DMS153 (cell line): ENCODE results near the gene MAPKBP1.

Experiments used
- DNase-seq: peaks from one replicate; lab custom pipeline; 2025; lab: John Stamatoyannopoulos, UW

The MAPKBP1 gene

DNA sequence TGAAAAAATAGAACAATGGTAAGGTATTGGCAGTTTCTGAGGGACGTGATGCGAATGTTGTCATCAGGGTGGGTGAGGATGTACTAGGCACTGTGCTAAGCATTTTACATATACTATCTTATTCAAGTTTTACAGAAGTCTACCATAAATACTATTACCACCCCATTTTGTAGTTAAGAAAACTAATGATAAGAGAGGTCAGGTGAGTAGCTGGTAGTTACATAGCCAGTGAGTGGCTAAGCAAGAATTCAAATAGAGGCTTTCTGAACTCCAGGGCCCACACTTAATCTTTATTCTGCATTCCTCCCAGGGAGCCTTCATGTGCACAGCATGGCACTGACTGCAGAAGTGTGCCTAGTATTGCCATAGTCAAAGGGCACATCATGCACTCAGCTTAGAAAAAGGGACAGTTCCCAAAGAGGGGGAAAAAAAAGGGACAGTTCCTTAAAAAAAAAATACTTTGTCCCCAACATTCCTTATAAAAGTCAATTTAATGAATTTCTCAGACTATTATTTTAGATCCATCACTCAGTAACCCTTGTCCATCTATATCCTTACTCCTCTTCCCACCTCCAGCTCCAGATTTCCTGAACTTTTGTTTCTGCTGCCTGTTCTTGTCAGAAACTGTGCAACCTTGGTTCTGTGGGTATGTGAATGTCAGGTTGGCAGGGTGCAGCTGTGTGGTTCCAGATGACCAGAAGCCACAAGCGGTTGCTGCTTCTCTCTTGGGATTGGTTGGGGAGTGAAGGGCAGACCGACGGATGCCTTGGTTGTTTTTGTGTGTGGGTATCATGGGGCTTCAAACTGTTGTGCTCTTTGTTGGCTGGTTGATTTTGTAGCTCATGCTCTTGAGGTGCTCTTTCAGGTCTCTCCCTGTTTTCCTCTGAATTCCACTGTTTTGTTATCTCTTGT lies 8.3 kb downstream of the MAPKBP1 start:
- DNase-seq = no peak

DNA sequence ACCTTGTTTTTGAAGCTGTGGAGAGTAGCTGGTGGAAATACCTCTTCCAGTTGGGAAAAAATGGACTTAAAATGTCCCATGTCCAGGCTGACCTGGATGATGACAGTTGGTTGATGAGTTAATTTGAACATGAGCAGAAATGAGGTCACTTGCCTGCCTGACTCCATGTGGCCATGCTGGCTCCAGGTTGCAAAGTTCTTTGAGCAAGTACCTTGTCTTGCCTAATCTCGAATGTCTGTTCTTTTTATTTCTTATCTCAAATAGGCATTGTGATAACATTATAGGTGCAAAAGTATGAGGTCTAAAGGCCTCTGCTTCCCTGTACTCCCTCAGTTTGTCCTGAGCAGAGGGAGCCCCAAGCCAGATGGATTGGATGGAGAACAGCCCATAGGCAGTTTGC lies 9.0 kb downstream of the MAPKBP1 start:
- no peak for DNase-seq

DNA sequence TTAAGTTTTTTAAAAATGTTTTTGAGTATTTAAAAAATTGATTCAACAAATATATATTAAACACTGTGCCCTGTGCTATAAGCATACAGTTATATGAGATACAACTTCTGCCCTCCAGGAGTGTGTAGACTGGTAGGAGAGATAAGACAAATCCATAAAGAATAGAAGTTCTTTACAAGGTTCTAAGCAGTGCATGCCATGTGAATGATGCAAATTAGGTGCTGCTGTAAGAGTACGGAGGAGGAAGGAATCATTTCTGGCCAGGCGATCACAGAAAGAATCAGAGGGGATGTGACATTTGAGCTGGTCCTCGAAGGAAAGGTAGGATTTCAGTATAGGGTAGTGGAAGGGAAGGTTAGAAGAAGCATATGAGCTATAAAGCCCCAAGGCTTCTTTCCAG lies 14.0 kb downstream of the MAPKBP1 start:
- no peak for DNase-seq

DNA sequence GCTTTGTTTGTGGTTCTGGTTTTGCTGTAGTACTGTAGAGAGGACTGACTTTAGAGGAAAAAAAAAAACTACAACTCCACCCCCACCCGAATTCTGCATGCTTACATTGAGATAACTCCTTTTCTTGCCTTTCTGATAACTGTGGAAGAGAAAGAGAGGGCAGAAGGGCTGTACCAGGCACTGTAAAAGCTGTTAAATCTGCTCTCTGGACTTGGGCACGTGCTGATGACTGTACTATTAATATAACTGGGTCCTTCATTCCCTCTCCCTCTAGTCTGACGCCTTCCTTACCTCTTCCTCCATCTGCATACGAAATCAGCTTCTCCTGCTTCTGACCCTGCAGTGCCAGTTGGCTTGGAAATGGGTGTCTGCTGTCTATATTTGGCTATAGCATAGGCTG lies 15.0 kb downstream of the MAPKBP1 start:
- no peak for DNase-seq

DNA sequence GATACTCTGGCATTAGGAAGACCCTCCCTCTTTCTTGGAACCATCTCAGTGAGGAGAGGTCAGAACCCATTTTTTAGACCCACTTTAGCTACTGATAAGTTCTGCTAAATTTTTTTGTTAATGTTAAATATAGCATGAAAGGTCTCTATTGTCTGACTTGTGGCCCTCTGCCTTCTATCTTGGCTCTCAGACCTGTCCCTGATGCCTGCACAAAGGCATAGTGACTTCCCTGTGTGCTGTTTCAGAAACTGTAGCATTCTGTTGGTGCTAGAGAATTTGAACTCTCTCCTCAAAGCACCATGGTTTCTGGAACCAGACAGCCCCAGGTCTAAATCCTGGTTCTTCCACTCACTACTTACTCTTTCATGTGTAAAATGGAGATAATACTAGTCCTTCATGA lies 15.4 kb downstream of the MAPKBP1 start:
- DNase-seq = no peak

DNA sequence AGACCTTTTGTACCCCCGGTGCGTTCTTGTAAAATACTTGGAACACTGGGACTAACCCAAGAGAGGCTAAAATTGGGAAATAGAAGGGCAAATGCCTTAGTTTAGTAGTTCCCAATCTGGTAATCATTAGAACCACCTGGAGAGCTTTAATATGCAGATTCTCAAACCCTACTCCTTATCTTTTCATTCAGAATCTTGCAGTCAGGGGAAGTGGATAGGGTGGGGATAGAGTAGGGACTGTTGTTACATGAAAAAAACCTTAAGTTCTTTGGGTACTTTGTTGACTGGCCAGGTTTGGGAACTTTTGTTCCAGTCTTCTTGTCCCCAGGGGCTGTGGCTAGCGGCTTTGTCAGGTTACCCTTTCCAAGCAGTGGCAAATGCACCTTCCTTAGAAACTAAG lies 15.9 kb downstream of the MAPKBP1 start:
- no peak for DNase-seq

DNA sequence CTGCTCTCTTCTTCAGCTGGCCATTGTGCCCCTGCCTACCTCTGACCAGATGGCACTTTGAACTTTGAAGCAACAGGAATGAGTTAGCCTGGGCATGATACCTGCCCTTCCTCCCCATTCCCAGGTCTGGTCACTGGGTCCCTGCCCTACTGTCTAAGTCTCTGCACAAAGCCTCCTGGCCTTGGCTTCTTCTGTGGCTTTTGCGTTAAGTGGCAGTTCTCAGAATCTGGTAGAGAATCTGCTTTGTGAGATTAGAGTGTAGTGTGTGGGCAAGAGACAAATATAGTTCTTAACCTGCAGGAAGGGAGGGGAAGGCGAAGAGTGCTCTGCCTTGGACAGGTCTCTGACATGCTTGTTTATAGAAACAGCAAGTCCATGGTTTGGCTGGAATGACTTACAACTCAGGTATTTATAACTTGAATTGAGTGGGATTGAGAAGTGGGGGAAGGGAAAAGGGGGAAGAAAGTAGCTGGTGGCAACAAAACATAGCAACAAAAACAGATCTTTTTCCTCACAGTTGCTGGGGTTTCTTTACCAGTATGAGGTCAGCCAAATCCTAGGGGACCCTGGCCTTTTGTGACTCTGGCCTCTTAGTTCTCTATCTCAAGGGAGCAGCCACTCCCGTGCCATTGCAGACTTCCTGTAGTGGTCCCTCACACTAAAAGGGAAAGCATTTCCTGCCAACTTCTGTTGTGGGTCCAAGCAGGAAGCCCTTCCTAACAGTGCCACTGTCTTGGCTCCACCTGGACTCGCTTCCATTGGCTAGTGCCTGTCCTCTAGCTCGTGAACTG lies 16.7 kb downstream of the MAPKBP1 start:
- peak; percentile 26 for DNase-seq

DNA sequence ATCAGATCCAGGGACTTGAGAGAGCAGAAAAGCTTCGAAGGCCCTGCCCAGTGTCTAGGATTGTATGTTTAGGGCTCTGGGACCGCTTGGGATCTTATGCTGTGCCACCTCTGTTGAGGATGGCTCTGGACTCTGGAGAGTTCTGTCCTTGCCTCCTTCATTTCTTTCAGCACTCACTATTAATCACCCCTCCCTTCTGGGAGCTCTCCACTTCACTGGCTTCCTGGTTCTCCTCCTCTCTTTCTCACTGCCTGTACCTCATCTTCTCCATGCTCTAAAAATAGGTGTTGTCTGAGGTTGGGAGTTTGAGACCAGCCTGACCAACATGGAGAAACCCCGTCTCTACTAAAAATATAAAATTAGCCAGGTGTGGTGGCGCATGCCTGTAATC lies 17.3 kb downstream of the MAPKBP1 start:
- no peak for DNase-seq

DNA sequence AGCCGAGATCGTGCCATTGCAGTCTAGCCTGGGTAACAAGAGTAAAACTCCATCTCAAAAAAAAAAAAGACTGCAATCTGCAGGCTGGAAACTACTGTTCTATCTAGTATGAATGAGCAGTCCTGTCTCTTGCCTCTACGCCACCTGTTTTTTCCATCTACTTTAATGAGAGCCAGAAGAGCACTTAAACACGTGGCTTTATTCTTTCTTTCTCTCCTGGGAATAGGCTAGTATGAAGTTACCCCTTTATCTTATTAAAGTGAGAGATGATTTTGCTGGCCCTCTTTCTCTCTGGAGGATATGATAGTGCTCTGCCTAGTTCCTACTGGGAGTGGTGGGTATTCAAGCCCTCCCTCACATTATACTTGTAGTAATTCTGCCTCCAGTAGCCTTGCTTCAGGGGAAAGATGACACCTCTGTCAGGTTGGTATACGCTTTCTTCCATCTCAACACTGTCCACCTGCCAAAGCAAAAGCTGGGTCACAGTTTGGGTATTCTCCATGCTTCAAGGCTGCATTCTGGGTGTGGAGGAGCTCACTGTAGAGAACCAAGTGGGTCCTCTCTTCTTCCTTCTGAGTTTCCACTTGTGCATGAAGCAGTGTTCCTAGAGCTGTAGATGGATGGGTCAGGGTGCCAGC lies 17.8 kb downstream of the MAPKBP1 start:
- DNase-seq = no peak

DNA sequence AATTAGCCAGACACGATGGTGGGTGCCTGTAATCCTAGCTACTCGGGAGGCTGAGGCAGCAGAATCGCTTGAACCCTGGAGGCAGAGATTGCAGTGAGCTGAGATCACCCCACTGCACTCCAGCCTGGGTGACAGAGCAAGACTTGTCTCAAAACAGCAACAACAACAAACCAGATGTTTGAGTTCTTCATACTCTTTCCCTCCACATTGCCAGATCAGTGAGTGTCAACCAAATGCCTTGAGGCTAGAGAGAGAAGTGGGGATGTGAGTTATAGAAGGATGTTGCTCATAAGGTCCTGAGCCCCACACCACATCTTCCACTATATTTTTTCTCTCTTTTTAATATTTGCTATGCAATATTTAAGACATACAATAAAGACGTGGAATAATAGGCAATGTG lies 19.8 kb downstream of the MAPKBP1 start:
- no peak for DNase-seq

DNA sequence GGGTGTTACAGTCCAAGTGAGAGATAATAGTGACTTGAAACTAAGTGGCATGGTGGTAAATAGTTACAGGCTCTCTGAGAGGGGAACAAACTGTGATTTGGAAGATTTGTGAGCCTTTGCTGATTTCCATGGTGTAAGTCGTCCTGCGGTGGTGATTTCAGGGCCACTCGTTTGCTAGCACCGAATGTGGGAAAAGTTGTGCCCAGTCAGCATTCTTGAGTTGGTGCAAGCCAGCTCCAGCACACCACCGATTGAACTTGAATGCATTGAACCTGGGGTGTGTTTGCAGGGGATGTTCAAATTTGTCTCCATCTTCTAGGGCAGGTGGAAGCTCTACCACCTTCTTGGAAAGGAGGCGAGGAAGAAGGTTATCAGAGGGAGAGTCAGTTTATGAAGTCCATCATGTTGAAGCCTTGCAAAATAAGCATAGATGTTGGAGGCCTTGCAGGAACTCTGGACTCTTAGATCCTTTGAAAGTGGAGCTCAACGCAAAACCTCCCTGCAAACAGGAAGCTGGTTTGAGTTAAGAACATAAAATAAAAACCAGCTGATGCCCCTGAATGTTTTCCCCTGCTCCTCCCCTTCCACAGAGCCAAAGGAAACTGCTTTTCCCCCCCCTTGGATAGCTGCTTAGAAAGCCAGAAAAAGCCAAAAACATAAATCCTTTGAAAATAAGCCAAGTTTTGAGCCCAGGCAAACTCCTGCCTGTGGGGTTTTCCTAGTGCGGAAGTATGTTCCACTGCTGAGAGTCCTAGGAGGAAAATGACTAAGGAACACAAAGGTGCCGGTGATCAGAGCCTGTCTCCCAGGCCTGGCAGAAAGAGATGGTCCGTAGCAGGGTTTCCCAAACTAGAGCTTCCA lies 21.9 kb downstream of the MAPKBP1 start:
- DNase-seq = no peak

DNA sequence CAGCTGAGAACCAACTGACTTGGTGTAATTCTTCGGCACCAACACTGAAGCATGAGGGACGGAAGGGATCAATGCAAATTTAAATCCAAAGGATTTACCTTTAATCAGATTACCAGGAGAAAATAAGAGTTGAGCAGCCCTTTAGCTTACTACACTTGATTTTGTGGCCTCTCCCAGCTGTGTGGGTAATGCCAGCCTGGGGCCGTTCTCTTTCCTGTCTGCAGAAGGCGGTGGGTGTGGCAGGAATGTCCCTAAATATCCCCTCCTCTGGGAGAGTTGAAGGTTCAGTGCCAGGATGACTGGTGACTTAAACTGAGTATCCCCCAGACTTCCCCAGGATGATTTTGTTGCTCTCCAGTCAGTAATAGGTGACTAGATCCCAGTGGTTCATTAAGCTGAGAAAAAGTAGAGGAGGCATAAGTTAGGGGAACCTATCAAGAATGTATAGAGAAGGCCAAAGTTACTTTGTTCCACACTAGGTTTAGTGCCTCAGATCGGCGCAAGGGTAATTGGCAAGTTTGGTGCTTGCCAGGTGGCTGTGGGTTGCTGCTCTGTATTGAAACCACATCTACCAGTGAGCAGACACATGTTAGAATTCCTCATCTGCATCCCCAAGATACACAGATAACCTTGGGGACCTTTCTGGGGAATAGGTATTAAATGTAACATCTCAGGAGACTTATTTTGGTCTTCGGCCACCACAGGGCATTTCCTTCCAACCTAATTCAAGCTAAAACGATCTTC lies 23.1 kb downstream of the MAPKBP1 start:
- no peak for DNase-seq

DNA sequence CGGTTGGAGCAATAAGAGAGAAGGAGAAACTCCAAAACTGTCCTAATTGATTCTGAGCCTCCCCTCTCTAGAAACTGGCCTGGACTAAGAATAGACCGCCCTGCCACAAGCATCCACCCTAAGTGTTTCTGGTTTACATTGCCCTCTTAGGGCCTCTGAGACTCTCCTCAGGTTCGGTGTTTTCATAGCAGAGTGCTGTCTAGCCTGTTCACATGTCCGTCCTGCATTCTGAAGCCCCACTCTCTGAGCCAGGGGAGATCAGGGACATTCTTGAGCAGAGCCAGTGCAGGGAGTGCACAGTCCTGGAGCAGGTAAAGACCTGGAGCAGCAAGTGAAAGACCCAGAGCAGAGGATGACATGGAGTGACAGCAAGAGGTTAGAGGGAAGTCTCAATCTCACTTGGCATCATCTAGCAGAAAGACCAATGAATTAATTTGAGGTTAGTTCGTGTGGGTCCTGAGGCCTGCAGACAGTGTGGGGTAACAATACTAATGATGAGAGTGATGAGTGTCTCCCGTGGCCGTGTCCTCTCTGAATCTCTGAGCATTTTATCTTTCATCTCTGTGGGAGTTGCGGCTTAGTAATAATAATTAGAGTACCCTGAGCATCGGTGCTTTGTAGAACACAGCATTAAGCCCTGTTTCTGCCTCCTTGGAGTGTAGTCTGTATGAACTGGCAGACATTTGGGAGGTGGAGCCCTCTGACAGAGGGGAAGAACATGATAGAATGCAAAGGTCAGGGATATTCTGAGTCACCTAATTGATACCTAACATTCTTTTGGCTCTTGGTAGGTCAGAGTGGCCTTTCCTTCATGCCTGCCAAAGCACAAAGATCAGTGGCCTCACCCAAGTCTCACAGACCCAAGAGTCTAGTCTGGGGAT lies 24.6 kb downstream of the MAPKBP1 start:
- DNase-seq = no peak

DNA sequence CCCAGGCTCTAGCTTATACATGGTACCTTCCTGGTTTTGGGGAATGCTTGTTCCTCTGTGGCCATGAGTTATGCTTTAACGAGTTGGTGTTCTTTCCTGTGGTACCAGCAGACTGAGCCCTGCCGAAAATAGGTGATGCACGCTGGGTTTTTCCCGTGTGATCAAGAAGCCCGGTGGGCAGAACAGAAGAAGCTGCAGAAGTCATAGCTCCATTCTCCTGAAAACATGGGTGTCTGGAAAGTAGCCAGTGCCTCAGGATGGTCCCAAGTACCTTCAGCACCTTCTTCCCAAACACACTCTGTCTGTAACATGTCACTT lies 25.2 kb downstream of the MAPKBP1 start:
- DNase-seq = no peak

DNA sequence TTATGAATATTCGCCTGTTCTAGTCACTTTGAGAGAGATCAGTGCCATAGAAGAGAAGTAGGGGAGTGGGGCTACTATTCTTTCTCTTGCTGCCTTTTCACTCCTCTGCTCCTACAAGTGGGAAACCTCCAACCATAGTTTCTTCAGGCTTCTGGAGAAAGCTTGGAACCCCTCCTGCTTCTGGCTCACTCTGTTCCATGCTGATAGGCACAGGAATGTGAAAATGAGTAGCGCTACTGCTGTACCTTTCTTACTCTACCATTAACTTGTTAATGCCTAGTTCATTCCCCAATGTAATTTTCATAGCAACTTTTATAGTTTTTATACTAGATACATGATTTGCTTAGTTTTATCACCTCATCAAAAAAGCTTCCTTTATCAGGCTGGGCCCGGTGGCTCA lies 26.9 kb downstream of the MAPKBP1 start:
- no peak for DNase-seq

DNA sequence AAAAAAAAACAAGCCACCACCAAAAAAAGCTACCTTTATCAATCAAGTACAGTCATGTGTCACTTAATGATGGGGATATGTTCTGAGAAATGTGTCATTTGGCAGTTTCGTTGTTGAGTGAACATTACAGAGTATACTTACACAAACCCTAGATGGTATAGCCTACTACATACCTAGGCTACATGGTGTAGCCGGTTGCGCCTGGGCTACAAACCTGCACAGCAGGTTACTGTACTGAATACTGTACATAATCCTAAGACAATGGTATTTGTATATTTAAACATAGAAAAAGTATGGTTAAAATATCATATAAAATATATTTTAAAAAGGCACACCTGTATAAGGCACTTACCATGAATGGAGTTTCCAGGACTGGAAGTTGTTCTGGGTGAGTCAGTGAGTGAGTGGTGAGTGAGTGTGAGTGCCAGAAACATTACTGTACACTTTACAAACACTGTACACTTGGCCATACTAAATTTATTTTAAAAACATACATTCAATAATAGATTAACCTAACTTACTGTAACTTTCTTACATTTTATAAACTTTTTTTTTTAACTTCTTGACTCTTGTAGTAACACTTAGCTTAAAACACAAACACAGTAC lies 27.7 kb downstream of the MAPKBP1 start:
- DNase-seq = no peak

DNA sequence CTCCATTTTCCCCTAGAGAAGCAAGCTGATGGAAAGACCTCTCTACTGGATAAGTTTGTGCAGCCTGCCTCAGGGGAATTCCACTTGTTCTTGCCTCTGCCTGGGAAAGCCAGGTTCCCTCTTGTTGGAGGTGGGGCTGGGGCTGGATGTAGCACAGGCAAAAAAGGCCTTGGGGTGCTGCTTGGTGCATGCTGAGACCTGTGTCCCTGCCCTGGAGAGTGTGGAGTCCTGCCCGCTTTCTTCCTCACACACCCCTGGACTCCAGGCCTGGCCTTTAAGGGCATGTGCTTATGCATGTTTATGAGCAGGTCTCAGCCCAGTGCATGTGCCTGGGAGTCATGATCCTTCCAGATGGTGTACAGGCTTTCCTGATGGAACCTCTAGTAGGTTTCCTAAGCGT lies 30.1 kb downstream of the MAPKBP1 start:
- no peak for DNase-seq

DNA sequence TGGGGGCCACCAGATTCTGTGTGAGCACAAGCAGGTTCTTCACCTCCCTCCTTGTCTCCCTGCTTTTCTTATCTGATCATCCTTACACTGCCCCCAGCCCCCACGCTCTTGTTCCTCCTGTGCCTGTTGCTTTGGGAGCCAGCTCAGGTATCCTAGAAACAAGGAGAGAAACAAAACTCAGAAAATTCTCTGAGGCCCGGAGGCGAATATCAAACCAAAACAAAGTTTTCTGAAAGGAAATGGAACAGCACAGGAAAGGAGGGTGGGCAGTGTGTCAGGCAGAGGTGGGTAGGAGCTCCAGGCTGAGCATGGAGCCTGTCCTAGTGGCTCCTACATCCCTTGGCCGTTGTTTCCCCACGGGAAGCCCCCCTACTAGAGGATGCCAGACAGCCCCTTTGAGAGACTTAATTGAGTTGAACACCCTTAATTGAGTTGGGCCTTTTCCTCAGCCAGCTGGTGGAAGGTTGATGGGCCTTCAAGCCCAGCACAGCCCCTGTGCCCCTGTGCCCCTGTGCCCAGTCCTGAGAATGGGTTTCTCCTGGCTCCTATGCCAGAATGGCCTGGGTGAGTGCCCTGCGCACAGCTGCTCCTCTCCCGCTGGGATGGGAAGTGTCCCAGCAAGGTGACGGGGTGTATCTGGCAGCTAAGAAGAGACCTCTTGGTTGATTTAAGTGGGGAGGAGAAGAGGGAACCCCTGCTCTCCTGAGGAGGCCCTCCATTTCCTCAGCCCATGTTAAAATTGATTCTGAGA lies 30.8 kb downstream of the MAPKBP1 start:
- no peak for DNase-seq

DNA sequence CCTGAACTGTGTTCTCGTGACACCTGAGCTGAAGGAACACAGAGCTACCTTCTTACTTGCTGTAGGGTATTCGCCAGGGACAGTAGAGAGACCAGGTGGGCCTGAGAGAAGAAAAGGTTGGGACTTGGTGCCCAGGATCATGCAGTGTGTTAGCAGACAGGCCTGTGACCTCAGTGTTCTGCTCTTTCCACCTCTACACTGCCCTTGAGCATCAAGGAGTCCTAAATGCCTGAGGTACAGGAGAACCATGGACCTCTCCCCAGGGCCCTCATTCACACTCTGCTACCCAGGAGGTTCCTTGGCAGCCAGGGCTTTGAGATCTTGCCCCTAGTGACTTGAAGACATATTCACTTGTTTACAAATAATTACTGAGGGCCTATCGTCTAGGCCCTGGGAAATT lies 31.4 kb downstream of the MAPKBP1 start:
- DNase-seq = no peak
